Measurements from ENCODE around the gene CNTFR.

GRCh38 chr9:34553511-34554021 lies 36.0 kb downstream of the CNTFR start:
- TF ChIP-seq CTCF (IDR thresholded peaks at IDR 0.05) (no peak), POLR2A (IDR thresholded peaks at IDR 0.05) (no peak)

All from body of pancreas (tissue), 4 donors.